HL-60/S4 treated with phorbol 12-myristate 13-acetate at 8.2 ng/mL for 4 days and 3 days (cell line): ENCODE results near the gene FOXD3.

ENCODE experiments used
- in situ Hi-C: fragments of 300-500 bp; cut with MboI; formaldehyde crosslinking; loops from 2 replicates; pipeline ENCODE4 v1.15.0; 2022; ENCODE audit warnings: low sequenced_read_pairs

The FOXD3 gene

DNA sequence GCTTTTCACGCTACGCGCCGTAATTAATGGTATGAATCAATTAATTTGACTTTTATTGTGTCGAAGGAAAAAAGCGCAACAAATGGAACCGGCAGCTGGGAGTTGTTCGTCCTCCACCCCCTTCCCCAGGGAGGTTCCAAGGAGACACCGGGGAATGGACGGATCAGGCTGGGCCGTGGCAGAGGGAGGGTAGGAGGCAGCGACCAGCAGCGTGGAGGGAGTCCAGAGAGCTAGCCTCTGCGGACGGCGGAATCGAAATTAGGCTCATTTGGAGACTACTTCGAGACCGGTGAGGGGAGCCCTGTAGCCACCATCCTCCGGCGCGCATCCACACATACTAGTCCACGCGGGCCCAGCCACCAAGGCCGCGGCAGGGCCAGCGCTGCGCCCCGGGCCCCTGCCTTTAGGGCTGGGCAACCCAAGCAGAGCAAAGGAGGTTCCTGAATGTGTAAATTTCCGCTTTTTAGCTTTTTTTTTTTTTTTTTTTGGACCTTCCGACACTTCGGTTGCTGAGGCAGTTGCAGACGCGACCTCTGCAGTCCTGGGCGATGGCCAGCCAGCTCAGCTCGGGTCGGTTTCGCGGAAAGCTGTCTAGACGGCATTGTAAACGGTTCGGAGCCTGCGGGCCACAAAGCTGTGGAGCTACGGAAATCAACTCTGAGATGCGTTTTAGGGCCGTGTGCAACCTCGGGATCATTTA lies 2.2 kb upstream of the FOXD3 start:
- in situ Hi-C loops, result no loop called here

DNA sequence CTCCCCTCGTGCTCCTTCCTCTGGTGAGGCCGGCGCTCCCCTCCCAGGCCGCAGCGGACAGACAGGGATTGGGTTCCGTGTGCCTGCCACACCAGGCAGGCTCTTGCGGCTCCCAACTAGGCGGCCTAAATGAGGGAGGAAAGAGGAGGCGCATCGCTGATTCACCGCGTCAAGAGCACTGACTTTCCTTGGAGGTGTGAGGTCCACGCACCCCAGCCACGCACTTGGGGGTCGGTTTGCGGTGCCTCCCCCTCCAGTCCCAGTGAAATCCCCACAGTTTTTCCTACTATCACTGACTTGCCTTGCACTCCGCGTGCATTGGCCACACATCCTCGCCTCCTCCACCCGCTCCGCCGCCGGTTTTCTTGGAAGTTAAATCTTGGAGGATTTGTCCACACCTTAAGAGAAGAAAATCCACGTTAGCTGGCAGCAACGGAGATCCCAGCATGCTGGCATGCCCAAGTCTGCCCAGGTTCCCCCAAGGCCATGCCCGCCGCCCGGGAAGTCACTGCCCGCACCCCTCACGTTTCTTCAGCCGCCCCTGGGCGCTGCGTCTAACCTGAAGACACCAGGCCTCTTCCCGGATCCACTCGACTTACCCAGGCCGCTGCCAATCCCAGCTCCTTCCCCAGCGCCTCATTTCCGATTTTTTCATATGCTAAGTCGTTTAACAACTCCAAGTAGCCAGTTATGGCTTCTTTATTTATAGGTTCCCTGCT lies 1.1 kb upstream of the FOXD3 start:
- in situ Hi-C loops, result no loop called here

DNA sequence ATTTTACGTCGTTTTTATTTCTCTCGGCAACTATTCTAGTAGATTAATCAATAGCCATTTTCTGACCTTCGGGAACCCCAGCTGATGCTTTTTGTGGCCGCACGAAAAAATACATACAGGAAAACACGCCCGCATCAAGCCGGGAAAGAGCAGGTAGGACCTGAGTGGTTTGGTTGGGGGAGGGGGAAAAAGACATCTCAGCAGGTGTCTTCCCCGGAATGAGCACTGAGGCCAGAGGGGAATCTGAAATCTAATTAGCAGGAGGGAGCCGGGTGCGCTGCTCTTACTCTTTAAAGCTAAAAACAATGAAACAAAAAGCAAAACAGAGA lies 618 bp upstream of the FOXD3 start:
- in situ Hi-C loops, result no loop called here

DNA sequence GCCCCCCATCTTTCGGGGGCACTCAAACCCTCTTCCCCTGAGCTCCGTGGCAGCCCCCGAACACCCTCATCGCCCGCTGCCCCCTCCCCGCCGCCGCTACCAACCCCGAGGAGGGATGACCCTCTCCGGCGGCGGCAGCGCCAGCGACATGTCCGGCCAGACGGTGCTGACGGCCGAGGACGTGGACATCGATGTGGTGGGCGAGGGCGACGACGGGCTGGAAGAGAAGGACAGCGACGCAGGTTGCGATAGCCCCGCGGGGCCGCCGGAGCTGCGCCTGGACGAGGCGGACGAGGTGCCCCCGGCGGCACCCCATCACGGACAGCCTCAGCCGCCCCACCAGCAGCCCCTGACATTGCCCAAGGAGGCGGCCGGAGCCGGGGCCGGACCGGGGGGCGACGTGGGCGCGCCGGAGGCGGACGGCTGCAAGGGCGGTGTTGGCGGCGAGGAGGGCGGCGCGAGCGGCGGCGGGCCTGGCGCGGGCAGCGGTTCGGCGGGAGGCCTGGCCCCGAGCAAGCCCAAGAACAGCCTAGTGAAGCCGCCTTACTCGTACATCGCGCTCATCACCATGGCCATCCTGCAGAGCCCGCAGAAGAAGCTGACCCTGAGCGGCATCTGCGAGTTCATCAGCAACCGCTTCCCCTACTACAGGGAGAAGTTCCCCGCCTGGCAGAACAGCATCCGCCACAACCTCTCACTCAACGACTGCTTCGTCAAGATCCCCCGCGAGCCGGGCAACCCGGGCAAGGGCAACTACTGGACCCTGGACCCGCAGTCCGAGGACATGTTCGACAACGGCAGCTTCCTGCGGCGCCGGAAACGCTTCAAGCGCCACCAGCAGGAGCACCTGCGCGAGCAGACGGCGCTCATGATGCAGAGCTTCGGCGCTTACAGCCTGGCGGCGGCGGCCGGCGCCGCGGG lies 837 bp downstream of the FOXD3 start:
- in situ Hi-C loops, result no loop called here

DNA sequence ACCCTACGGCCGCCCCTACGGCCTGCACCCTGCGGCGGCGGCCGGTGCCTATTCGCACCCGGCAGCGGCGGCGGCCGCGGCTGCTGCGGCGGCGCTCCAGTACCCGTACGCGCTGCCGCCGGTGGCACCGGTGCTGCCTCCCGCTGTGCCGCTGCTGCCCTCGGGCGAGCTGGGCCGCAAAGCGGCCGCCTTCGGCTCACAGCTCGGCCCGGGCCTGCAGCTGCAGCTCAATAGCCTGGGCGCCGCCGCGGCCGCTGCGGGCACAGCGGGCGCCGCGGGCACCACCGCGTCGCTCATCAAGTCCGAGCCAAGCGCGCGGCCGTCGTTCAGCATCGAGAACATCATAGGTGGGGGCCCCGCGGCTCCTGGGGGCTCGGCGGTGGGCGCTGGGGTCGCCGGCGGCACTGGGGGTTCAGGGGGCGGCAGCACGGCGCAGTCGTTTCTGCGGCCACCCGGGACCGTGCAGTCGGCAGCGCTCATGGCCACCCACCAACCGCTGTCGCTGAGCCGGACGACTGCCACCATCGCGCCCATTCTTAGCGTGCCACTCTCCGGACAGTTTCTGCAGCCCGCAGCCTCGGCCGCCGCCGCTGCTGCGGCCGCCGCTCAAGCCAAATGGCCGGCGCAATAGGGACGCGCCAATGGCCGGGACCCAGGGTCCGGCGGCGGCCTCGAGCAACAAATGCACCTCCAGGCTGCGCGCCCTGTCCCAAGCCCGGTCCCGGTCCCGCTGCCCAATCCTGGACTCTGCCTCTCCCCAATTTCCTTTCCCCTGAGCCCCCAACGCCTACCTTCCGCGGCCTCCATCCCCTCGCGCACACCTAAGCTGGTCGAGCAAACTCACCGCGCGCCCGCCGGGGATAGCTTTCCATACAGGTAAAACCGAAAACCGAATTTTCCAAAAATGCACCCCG lies 1.8 kb downstream of the FOXD3 start:
- in situ Hi-C loops, result no loop called here

DNA sequence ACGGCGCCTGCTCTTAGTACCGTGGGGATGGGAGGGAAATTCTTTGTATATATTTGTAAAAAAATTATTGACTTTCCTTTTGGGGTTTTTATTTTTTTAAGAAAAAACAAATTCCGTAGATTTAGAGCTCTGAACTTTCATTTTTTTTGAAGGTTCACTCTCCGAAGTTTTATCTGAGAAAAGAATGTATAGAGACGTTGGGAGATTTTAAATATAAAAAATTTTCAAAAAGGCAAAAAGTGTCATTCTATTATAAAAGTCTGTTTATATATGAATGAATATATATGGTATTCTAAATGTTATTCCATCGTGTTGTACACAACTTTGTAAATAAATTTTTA lies 2.4 kb downstream of the FOXD3 start:
- in situ Hi-C loops, result no loop called here

DNA sequence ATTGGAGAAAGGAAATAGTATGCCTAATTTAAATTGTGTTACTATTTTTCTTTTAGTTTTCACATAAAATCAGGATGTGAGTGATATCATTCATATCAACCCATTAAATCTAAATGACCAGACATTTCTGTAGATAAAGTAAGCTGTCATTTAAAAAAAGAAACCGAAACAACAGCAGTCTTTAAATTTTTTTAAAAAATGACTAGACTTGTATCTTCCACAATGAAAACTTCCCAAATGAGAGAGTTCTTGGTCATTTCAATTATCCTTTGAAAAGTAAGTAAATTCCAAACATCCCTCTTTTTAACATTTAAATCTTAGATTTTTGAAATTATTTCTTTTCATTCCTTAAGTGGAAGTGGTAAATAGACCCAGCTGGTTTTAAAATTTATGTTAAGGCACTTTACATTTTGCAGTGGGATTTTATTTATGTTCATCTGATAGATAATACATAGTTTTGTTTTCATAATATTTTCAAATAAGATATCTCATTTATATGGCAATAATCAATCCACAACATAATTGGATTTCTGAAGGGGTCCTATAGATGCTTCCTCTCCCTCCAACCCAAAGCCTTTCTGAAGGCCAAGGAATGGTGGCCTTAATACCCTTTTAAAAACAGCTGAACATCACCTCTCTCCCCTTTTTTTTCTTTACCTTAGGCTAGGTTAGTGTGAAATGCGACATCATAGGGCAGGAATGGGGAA lies 3.1 kb downstream of the FOXD3 start:
- in situ Hi-C loops, result no loop called here

DNA sequence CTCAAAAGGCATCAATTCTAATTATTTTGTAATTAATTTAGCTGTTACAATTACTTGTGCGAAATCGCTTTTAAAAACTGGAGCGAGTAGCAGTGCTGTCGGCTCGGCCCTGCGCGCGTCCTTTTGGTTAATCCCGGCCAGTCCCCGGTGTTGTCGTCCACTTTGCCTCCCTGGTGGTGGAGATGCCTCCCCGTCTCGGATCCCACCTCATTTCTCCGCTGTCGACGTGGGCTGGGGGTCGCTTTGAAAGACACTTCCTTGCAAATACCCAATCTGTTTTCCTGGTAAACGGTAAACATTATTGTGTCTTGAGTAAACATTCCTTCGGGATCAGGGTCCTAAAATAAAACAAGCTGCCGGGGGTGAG lies 3.7 kb downstream of the FOXD3 start:
- in situ Hi-C loops, result no loop called here

DNA sequence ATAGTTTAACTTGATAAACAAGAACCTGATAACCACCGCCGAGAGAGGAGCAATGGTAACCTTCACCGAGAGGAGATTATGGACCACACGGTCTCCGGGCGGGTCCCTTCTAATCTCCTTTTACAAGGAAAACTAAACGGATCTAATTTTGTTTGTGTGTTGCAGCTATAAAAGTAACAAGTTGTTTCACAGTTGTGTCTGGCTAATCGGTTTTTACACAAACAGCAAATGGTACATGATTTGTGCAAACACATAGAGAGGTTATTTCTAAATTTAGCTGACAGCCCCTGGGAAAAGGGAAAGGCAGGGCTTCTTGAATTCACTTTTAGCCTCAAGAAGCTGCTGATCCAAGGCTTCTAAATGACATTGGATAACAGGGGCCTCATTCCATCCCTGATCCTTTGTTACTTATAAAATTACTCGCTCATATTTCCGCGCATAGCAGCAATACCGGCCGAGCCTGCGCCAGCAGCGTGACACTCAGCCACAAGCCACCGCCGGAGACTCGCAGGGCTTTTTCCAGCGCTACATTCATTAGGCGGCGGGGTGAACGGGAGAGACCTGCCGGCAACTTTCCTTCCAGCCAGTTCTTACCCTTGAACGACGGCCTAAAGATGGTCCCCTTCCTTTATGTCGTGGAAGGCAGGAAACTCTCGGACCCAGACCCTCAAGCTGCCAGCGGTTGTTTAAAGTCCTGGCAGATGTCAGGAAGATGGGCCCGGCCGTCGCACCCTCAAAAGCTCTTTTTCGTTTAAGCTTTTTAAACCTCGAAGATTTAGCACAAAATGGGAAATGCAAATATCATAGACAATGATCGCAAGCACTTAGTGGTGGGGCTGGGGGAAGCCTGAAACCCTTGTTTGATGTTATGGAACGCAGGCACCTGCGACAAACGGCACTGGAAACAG lies 4.4 kb downstream of the FOXD3 start:
- in situ Hi-C loops, result no loop called here

DNA sequence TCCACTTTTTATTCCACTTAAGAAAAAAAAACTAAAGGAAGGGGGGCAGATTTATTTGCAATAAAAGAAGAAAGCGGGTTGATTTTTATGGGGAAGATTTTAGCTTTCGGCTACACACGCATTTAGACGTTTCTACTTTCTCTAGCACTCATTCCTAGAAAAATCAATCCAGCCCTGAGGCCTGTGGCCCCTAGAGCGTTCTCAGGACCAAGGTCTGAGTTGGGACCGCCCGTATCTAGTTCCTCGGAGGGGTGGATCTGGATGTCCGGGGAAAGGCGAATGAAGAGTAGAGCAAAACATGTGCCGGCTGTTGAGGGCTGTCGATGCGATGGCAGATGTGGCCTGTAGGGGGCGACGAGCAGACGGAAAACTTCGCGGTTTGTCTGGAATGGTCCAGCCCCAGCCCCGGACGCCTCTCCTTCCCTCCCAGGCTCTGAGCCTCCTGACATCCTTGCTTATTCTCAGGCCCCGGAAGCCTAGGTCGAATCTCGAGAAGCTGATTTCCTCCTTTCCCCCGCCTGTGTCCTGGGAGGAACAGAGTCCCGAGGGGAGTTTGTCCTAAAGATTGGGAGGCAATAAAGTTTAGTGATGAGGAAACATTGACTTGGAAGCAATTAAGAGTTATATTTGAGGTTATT lies 5.2 kb downstream of the FOXD3 start:
- in situ Hi-C loops, result no loop called here

DNA sequence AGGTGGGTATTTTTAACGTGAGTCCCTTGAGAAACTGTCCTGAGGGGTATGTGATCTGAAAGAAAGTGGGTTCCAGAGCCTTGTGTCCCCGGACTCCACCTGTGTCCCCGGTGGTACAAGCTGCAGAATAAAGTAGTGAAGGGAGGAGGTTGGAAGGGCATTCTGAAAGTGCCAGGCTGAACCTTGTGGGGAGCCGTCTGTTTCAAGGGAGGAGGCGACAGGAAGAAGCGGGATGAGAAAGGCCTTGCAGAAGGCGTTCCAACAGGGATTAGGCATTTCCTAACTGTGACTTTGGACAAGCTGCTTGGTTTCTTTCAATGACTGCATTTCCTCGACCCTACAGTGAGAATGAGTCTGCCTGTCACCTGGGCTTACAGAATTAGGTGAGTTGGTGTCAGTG lies 5.8 kb downstream of the FOXD3 start:
- in situ Hi-C loops, result no loop called here

DNA sequence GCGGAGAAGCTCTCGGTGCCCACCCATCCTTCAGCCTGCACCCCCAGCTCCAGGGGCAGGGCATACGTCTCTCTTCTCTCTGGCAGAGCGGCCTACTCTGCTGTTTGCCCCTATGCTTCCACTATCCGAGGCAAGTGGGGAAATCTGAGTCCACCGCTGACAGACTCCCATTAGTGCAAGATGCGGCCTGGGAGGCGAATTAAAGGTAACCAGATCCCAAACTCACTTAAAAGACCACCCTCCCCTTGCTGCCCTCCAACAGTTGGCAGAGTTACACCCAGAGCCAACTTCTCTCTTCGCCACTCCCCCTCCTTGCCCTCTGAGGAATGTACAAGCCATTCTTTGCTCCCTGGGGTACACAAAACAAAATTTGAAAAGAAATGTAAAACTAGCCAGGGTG lies 6.4 kb downstream of the FOXD3 start:
- in situ Hi-C loops, result no loop called here

DNA sequence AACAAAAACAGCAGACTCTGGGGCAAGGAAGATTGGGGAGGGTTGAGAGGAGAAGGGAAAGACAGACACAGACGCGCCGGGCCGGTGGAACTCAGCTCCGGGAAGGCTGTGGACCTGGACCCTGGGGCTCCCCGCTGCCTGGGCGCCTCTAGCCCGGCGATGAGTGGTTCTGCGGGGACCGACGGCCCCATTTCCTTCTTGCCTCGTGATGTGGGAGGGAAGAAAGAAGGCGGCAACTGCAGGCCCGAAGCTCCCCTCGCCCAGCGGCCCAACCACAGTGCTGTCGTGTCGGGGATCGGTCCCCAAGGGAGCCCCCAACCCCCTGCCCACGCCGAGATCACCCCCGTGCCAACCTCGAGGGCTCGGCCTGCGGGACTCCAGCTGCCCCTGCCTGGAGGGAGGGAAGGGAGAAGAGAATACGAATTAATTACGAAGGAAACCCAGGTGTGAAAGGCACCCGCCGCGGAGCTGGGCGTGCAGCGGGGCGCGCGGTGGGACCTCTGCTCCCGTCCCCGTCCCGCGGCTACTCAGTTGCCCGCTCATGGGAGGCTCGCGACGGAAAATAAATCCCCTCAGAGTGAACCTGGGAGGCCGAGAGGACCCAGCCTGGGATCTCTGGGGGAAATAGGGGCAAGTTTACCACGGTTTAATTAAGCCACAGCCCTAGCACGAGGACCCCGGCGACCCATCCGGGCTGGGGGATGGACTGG lies 7.4 kb downstream of the FOXD3 start:
- in situ Hi-C loops, result no loop called here

DNA sequence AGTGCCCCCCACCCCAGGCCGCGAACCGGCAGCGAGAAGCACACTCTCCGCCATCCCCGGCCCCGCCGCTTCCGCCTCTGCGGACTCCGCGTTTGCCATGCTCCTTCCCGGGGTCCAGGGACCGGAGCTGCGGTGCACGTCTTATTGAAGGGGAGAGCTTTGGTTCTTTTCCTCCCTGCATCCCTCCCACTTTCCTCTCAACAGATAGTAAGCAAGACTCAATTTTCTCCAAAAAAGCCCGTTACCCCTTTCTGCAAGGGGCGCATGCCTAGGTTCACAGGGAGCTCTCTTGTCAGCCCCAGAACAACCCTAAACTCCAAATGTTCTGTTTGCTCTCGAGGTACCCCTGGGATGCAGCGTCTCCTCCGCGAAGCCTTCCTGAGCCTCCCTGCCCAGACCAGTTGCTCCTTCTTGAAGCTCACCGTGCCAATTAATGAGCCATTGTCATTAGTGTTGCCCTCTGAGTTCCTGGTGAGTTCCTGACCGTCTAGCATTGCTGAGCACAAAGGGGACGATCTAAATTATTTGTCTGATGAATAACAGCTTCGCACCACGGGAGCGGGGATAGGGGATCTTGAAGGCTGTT lies 8.1 kb downstream of the FOXD3 start:
- in situ Hi-C loops, result no loop called here

DNA sequence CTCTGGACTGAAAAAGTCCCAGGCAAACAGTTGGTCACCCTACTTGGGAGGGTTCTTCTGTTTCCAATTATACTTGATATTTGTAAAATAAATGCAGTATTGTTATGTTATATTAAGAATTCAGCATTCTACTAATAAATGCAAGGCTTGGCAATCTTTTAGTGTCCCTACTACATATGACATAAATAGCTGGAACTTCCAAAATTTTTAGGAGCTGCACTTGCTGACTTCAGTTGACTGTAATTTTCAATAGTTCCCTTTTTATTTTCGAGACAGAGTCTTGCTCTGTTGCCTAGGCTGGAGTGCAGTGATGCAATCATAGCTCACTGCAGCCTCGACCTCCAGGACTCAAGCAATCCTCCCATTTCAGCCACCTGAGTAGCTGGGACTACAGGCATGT lies 20.0 kb downstream of the FOXD3 start:
- in situ Hi-C loops, result no loop called here

DNA sequence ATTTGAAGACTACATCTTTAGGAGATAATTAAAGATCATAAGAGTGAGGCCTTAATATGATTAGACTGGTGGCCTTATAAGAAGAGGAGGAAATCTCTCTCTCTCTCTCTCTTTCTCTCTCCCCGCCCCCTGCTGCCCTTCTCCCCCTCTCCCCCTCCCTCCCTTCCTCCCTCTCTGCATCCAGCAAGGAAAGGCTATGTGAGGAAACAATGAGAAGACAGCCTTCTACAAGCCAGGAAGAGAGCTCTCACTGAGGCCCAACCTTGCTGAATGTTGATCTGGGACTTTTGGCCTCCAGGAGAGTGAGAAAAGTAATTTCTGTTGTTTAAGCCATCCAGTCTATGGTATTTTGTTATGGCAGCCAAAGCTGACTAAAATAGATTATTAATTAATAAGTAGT lies 21.6 kb downstream of the FOXD3 start:
- in situ Hi-C loops, result no loop called here

DNA sequence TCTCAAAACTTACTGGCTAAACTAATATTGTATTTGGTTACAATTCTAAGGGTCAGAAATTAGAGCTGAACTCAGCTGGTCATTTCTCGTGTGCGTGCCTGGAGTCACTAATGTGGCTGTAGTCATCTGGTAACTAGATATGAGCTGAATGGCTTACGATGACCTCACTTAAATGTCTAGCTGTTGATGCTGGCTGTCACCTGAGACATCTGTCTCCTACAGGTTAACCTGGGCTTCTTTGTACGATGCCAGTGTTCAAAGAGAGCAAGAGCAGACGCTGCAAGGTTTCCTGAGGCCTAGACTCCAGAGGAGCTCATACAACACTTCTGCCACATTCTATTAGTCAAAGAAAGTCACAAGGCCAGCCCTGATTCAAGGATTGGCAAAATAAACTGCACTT lies 28.0 kb downstream of the FOXD3 start:
- in situ Hi-C loops, result no loop called here

DNA sequence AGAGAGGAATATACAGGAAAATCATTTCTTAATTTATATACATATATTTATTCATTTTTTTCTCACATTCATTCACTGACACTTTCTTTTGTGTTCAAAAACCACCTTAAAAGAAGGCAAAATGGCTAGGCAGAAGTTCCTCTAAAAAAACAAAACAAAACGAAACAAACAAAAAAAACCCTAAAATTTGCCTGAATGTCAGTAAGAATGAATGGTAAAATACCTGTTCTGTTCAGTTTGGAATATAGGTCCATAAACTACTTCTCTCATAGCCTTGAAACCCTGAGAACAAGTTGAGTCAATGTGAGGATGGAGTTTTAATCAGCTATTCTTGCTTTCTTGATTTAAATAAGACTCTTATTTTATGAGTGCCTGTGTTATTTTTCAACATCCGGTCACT lies 30.4 kb downstream of the FOXD3 start:
- in situ Hi-C loops, result no loop called here
